Amniotic epithelial cell (primary cell): ENCODE data around the gene TBC1D5.
A peak's percentile ranks its signal among the peaks of the same experiment; 100 is the strongest.
"Not testable (repeated sequence)": the region's sequence is repeated elsewhere in the genome, so short reads cannot be mapped to it uniquely, and the experiment has no call there.

Experiments
- DNase-seq: peaks from one replicate; pipeline ENCODE4 v3.0.0-alpha.2; 2010; ENCODE audit warnings: low read depth

Gene TBC1D5

DNA sequence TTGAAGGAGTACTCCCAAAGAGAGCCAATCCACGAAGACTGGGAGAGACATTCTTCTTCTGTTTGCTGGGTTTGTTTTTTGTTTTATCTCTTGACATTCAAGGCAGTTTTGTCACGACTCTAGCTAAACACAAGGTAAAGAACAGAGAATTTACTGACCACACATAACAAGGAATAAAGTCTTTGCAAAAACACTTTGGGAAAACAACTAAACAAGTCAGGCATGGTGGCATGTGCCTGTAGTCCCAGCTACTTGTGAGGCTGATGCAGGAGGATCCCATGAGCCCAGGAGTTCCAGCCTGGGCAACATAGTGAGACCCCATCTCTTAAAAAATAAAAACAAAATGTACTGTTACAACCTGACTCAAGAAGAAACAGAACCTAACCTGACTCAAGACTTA lies 28.0 kb downstream of the TBC1D5 start:
- DNase-seq: no peak

DNA sequence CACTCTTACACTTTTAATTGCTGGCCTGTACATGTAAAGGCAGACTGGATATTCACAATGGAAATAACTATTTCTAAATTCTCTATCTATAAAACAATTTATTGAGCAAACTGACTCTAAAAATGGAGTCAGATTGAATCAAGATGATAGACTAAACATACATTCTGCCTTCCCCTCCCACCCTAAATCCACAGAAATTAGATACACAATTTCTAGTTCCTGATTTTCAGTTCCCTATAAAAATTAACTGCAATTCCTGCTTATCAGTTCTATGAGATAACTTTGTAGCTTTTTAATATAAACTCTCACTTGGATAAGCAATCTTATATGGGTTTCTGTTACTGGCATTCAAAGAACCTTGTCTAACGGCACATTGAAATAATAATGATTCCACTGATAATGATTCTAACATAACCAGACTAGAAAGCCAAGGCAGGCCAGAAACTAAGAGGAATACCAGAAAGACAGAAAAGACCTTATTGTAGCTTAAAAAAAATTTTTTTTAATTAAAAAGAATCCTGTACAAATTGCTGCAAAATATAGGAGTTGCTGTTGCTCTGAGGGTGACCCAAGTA lies 33.1 kb downstream of the TBC1D5 start:
- DNase-seq: no peak

DNA sequence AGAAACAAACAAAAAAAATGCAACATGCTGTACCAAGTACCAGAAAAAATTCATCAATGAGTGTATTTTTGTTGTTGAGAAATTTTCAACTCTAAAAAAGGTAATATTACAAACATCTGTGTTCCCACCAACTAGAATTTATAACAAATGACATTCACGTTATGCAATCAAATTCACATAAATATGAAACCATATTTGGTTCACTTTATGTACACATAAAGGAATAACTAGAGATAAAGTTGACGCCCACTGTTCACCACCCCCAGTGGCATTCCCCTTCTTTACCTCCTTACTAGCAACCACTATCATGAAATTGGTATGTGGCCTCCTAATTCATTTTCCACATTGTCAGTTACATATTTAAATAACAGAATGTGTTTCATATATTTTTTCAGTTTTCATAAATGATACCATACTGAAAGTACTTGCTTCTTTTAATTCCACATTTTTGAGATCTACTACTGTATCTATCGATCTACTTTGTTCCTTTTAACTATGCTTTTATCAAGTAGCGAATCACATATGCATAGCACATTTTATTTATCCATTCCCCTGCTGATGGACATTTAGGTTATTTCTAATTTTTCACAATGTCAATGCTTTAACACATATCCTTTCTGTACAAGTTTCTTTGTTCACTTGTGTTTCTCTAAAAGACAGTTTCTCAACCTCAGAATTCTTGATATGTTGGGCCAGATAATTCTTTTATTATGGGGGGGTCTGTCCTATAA lies 34.5 kb downstream of the TBC1D5 start:
- peak; percentile 73 for DNase-seq

DNA sequence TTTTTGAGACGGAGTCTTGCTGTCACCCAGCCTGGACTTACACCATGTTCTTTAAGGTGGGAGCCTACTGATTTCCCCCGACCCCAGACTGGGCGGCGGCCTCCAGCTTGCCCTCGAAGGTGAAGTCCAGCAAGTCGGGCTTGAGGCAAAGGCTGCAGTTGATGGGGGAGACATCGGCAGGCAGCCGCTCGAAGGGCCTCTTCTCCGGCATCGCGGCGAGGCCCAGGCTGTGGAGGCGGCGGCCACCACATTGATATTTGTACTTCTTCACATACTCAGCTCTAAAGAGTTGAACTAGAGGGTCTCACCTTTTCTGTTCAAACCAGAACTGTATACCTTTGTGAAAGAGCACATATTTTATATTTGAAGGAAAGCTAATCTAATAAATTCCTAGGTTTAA lies 36.4 kb downstream of the TBC1D5 start:
- DNase-seq: not testable (repeated sequence)

DNA sequence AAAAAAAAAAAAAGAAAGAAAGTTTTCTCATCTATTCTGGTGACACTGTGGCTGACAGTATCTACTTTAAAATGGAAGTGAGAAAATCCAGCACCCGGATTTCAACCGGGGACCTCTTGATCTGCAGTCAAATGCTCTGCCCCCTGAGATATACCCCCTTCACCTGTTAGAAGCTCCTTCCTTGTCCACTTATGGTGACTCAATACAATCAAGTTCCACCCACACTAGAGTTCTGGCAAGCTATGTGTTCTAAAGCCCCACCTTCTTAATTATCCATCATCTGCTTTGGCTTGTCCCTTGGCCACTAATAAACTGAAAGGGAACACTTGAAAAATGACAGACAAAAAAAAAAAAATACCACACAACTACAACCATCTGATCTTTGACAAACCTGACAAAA lies 42.6 kb downstream of the TBC1D5 start:
- DNase-seq: not testable (repeated sequence)

DNA sequence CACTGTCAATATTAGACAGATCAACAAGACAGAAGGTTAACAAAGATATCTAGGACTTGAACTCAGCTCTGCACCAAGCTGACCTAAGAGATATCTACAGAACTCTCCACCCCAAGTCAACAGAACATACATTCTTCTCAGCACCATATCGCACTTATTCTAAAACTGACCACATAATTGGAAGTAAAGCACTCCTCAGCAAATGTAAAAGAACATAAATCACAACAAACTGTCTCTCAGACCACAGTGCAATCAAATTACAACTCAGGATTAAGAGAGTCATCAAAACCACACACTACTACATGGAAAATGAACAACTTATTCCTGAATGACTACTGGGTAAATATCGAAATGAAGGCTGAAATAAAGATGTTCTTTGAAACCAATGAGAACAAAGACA lies 46.8 kb downstream of the TBC1D5 start:
- DNase-seq: not testable (repeated sequence)

DNA sequence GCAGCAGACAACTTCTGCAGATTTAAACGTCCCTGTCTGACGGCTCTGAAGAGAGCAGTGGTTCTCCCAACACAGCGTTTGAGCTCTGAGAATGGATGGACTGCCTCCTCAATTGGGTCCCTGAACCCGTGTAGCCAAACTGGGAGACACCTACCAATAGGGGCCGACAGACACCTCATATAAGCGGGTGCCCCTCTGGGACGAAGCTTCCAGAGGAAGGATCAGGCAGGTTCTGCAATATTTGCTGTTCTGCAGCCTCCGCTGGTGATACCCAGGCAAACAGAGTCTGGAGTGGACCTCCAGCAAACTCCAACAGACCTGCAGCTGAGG lies 48.8 kb downstream of the TBC1D5 start:
- DNase-seq: not testable (repeated sequence)

DNA sequence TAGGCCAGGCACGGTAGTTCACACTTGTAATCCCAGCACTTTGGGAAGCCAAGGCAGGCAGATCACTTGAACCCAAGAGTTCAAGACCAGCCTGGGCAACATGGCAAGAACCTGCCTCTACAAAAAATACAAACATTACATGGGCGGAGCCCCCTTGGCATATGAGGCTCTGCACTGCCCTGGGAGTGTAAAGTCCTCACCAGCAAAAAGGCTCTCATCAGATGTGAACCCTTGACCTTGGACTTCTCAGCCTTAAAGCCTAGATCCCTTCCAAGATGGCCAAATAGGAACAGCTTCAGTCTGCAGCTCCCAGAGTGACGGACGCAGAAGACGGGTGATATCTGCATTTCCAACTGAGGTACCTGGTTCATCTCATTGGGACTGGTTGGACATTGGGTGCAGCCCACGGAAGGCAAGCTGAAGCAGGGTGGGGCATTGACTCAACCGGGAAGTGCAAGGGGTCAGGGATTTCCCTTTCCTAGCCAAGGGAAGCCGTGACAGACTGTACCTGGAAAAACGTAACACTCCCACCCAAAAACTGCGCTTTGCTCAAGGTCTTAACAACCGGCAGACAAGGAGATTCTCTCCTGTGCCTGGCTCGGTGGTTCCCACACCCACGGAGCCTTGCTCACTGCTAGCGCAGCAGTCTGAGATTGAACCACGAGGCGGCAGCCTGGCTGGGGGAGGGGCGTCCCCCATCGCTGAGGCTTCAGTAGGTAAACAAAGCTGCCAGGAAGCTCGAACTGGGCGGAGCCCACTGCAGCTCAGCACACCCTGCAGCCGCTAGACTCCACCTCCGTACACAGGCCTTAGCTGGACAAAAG lies 49.4 kb downstream of the TBC1D5 start:
- DNase-seq: not testable (repeated sequence)

DNA sequence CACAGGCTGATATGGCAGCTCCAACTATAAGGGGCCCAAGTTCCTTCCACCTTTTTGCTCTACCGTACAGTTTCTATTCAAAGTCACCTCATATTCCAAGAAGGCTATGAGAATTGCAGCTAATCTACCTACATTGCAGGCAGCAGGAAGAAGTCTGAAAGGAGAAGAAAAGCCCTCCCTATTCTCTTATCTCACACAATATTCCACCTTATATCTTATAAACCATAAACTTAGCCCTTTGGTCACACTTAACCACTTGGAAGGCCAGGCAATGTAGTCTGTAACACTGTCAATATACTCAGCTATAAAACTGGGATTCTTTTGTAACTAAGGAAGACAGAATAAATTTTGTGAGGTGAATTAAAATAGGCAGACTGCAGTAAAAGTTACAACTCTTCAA lies 54.9 kb downstream of the TBC1D5 start:
- no peak for DNase-seq

DNA sequence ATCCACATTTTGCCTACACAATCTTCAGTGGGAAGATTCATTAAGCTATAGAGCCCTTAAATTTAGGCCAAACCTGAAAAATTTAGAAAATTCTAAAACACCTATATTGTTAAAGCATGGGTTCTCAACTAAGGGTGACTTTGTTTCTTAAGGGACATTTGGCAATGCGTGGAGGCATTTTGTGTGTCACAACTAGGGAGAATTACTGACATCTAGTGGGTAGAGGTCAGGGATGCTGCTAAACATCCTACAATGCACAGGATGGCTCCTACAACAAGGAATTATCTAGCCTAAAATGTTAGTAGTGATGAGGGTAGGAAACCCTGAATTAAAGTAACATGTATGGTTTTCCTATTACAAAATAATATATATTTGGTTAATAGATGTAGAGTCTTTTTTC lies 55.8 kb downstream of the TBC1D5 start:
- no peak for DNase-seq

DNA sequence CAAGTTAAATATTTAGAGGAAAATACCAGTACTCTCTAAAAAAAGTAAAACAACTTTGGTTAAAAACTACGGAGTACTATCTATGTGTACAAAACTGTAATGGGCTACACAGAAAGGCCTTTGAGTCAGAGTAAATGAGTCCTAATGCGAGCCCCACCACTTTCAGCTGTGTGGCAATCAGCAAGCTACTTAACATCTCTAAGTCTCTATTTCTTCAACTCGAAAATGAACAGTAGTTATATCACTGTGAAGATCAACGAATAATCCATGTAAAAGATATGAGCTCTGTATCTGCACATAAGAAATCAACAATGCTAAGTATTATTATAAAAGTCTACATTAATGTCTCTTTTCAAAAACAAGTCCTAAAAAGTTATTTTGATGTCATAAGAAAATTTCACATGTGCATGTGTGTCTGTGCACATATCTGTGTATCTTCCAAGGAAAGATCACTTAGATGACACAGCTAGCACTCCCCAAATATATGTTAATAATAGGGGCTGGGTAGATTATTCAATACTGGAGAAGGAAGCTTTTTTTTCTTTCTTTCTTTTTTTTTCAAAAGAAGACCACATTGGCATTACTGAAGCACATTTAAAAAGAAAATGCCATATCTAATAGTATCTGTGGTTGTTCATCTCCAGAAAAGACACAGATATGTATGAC lies 58.8 kb downstream of the TBC1D5 start:
- peak; percentile 35 for DNase-seq

DNA sequence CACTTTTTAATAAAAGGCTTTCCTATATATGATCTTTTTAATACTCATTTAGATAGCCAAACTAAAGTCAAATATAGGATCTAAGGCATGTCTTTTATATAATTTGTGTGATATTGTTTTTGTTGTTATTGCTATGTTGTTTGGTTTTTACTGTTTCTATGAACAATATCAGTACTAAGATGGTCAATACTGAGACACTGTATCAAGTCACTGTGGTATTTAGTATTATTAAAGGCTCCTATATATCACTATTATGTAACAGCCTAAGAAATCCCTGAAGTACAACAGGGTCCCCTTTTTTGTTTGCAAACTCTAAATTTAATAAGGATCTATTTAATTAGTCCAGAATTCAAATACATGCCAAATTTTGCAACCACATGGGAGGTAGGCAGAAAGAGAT lies 61.9 kb downstream of the TBC1D5 start:
- no peak for DNase-seq

DNA sequence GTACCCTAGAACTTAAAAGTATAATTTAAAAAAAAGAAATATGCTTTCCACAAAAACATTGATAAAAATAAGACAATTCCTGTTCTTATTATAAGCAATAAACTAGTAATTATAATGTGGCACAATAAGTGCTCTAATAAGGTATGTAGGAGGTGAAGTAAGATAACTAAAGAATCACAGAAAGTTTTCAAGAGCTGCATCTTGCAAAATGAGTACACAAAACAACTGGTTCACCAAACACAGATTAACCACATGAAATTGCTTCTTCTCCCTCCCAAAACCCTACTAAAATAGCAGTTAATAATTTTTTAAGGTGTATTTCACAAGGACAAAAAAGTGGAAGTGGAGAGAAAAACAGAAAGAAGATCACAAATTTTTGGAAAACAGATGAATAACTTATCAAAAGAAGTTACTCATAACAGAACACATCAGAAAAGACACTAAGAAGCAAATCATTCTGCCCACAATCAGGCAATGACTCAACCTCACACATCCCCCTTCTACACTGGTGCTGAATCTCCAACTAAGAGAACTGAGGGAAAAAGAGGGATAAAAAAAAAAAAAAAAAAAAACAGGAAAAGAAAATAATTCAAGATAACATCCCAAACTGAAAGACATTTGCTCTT lies 64.2 kb downstream of the TBC1D5 start:
- DNase-seq: peak; percentile 77

DNA sequence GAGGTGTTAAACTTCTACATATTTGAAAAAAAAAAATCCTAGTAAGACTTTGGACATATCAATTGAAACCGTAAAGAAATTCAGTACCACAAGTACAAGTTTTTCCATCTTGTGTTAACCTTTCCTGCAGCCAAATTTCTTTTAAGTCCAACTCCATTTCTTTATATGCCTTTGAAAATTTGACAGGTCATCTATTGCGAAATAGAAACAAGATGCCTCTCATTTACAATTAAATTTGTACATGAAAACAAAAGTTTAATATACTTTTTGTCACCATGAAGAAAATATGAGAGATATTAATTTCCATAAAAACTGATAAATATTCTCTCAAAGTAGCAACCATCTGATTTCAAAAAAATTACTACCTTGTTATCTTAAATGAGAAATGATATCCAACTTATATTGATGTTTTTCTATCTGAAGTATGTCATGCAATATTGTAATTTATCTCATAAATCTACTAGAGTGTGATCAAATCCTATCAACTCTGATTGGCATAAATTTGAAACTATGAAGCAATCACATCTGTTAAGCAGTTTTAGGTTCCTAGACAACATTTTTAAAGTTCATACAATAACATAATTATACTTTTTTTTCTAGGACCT lies 68.2 kb downstream of the TBC1D5 start:
- DNase-seq: no peak

DNA sequence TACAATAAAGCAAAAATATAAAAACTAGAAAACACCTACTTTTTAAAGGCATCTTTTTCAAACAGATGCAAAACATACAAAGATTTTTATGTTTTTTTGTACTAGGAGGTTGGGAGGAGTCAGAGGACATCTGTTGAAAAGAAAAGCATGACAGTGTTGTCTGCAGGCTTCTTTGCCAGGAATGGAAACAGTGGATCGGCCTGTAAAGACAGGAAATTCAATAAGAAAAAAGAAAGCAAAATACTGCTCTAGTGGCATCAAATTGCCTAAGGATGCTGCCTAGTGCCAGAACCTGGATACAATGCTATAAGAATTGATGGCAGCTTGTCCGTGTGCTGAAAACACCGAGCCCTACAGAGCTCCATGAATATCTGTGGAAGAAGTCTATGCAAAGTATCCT lies 69.9 kb downstream of the TBC1D5 start:
- DNase-seq: no peak

DNA sequence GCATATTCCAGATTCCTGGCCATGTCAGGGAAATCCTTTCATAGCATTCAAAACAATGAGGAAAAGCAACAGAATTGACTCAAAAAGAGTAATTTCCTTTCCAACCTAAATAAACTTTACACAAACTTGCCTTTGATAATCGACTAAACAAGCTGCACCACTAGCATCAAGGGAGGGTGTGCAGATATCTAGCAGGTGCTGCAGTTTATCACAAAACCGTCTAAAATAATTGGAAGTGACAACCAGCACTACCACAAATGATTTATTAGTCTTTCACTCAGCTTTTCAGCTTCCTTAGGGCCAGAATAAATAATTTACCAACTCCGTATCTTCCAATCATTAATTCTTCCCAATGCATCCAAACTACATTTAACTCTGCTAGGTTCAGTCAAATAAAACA lies 71.7 kb downstream of the TBC1D5 start:
- DNase-seq: no peak

DNA sequence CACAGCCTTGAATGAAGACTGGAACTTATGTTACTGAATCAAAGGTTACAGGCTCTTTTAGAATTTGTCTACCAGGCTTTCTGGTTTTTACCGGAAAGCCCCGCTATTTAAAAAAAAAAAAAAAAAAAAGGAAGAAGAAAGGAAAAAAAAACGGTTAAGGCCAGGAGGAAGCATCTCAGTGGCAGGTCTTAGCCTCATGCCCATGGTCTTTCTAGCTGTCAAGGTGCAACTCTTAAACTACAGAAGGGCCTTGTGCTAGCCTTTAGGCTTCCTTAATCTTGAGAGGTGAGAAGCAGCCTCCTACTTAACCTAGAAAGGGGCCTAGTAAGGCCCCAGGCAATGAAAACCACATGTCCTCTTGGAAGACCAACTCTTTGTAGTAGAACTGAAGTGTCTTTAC lies 77.5 kb downstream of the TBC1D5 start:
- DNase-seq: no peak

DNA sequence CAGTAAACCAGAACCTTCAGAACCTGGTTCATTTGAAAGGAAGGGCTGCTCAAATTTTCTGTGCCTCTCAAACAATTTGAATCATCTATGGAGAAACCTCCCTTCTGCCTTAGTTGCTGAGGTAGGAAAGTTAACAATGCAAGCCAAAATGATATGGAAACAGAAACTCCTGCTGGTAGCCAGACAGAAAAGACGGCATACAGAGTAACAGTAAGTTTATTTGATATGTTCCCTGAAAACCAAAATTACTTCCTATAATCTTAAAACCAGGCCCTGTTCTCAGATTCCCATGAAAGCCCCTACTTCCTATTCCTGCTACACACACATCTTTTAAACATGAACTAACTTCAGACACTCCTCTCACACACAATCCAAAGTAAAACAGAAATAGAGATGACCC lies 86.2 kb downstream of the TBC1D5 start:
- no peak for DNase-seq

DNA sequence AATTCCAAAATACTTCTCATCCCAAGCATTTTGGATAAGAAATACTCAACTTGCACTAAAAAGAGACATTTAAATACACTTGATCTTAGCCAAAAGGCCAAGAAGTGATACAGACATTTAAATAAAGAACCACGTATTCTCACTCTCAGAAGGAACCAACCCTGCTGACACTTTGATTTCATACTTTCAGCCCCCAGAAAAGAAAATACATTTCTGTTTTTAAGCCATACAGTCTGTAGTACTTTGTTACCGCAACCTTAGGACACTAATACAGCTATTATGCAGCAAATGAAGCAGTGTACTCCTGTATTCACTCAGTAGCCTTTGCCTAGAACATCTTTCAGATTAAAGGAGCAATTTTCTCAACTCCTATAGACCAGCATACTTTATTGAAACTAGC lies 86.7 kb downstream of the TBC1D5 start:
- no peak for DNase-seq

DNA sequence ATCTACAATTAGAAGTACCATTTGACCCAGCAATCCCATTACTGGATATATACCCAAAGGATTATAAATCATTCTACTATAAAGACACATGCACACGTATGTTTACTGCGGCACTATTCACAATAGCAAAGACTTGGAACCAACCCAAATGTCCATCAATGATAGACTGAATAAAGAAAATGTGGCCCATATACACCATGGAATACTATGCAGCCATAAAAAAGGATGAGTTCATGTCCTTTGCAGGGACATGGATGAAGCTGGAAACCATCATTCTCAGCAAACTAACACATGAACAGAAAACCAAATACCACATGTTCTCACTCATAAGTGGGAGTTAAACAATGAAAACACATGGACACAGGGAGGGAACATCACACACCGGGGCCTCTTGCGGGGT lies 92.7 kb downstream of the TBC1D5 start:
- not testable (repeated sequence) for DNase-seq

DNA sequence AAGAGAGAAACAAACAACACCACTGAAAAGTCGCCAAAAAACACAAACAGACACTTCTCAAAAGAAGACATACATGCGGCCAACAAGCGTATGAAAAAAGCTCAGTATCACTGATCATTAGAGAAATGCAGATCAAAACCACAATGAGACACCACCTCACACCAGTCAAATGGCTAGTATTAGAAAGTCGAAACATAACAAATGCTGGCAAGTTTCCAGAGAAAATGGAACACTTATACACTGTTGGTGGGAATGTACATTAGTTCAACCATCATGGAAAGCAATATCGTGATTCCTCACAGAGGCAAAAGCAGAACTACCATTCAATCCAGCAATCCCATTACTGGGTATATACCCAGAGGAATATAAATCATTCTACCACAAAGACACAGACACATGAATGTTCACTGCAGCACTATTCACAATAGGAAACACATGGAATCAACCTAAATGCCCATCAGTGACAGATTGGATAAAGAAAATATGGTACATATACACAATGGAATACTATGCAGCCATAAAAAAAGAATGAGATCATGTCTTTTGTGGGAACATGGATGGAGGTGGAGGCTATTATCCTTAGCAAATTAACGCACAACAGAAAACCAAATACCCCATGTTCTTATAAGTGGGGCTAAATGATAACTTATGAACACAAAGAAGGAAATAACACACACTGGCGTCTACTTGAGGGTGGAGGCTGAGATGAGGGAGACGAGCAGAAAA lies 93.6 kb downstream of the TBC1D5 start:
- not testable (repeated sequence) for DNase-seq
